ENCODE data around the gene SNRPA.

GRCh38 chr19:40743926-40744325 is 7.1 kb upstream of the SNRPA start:
- TF ChIP-seq CTCF (IDR thresholded peaks at IDR 0.05; ENCODE audit: poor library complexity) (no peak), EZH2 (IDR thresholded peaks at IDR 0.05; ENCODE audit: borderline replicate concordance) (no peak), EZH2phosphoT487 (IDR thresholded peaks at IDR 0.05; ENCODE audit: low read depth, severe bottlenecking, unreplicated experiment) (no peak)
